ENCODE data around the gene KANSL1. TPM values are rescaled to one million over a fixed set of nuclear protein-coding genes. Genes with fewer than 3 reads are reported as not detected.

KANSL1 gene
- total and polyA plus RNA-seq, 2 experiments from 2014 or later: 49.0 to 206 TPM

DNA sequence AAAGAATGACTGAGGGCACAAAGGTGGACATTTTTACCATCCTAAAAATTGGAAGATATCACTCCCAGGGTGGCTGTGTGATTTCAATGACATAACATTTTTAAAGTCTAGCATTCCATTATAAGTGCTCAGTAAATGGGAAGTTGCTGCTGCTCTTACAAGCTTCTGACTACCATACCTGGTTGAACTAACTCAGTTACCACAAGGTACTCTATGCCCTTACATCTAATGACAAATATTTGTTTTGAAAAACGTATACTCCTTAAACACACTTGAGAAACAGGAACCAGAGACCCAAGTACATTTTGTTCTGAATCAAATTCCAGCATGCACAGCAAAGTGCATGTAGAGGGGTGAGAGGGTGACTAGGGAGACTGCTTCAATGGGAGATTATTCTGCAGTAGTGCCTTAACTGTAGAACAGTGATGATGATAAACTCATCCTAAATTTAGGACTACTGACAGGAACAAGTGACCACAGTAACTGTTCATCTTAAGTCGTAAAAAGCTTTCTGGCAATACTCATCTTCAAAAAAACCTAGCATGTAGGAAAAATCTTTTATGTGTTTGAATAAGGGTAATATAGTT is 83.5 kb downstream of the KANSL1 start:
- H3K4me2 ChIP-seq: no peak overlapping the region
- ATAC-seq (no peak), DNase-seq (ENCODE audit: low spot score) (no peak)
- no peaks in the 10 kb centered on the region for H3F3A ChIP-seq (replicated peaks; ENCODE audit: low read depth)
- H4K20me1 ChIP-seq (replicated peaks; ENCODE audit: insufficient read depth): peaks cover 25% of the 10 kb centered on the region
- peaks cover 7% of the 10 kb centered on the region for H3K27me3 Mint-ChIP-seq (ENCODE audit: insufficient read depth, low read depth, poor library complexity)
- H3K79me2 ChIP-seq (replicated peaks; ENCODE audit: insufficient read depth): peaks cover 100% of the 10 kb centered on the region
- H3K4me1 Mint-ChIP-seq: peaks cover 75% of the 10 kb centered on the region
- H3K4me3 Mint-ChIP-seq: no peak overlapping the region
- H2AFZ ChIP-seq: no peak overlapping the region
- no peaks in the 10 kb centered on the region; the same call in 2 of the 3 replicates for H3K36me3 Mint-ChIP-seq (ENCODE audit: low read depth)
- H3K9me2 ChIP-seq (ENCODE audit: insufficient read depth): no peaks in the 10 kb centered on the region
- no peaks in the 10 kb centered on the region for H3K36me3 ChIP-seq (ENCODE audit: insufficient read depth)
- no peaks in the 10 kb centered on the region for H3K9me3 Mint-ChIP-seq
- H3K27ac Mint-ChIP-seq: peak overlapping the region; percentile 78
- no peak overlapping the region for H3K4me3 ChIP-seq
- H3K4me1 ChIP-seq (ENCODE audit: insufficient read depth): peaks cover 71% of the 10 kb centered on the region
- H3K27me3 ChIP-seq (ENCODE audit: insufficient read depth): no peaks in the 10 kb centered on the region
- H3K27ac ChIP-seq (ENCODE audit: low read depth): peak overlapping the region; percentile 96
- TF ChIP-seq NANOG (IDR thresholded peaks at IDR 0.05; ENCODE audit: borderline replicate concordance) (no peak), CREB1 (CRISPR knock-in tag; IDR thresholded peaks at IDR 0.05; ENCODE audit: low read depth) (no peak), ZNF114 (CRISPR knock-in tag; IDR thresholded peaks at IDR 0.05) (no peak), ZNF331 (CRISPR knock-in tag; IDR thresholded peaks at IDR 0.05; ENCODE audit: low read depth) (no peak), POLR2AphosphoS5 (IDR thresholded peaks at IDR 0.05; ENCODE audit: low read depth) (no peak), JUNB (IDR thresholded peaks at IDR 0.05; ENCODE audit: unreplicated experiment) (no peak), EZH2 (IDR thresholded peaks at IDR 0.05; ENCODE audit: low read depth, unreplicated experiment) (no peak), STAT1 (IDR thresholded peaks at IDR 0.05; ENCODE audit: unreplicated experiment) (no peak)
- TF ChIP-seq, protein P1, sequence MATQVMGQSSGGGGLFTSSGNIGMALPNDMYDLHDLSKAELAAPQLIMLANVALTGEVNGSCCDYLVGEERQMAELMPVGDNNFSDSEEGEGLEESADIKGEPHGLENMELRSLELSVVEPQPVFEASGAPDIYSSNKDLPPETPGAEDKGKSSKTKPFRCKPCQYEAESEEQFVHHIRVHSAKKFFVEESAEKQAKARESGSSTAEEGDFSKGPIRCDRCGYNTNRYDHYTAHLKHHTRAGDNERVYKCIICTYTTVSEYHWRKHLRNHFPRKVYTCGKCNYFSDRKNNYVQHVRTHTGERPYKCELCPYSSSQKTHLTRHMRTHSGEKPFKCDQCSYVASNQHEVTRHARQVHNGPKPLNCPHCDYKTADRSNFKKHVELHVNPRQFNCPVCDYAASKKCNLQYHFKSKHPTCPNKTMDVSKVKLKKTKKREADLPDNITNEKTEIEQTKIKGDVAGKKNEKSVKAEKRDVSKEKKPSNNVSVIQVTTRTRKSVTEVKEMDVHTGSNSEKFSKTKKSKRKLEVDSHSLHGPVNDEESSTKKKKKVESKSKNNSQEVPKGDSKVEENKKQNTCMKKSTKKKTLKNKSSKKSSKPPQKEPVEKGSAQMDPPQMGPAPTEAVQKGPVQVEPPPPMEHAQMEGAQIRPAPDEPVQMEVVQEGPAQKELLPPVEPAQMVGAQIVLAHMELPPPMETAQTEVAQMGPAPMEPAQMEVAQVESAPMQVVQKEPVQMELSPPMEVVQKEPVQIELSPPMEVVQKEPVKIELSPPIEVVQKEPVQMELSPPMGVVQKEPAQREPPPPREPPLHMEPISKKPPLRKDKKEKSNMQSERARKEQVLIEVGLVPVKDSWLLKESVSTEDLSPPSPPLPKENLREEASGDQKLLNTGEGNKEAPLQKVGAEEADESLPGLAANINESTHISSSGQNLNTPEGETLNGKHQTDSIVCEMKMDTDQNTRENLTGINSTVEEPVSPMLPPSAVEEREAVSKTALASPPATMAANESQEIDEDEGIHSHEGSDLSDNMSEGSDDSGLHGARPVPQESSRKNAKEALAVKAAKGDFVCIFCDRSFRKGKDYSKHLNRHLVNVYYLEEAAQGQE (IDR thresholded peaks at IDR 0.05; ENCODE audit: unreplicated experiment): no peak
- TF ChIP-seq, protein P2, sequence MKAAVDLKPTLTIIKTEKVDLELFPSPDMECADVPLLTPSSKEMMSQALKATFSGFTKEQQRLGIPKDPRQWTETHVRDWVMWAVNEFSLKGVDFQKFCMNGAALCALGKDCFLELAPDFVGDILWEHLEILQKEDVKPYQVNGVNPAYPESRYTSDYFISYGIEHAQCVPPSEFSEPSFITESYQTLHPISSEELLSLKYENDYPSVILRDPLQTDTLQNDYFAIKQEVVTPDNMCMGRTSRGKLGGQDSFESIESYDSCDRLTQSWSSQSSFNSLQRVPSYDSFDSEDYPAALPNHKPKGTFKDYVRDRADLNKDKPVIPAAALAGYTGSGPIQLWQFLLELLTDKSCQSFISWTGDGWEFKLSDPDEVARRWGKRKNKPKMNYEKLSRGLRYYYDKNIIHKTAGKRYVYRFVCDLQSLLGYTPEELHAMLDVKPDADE (IDR thresholded peaks at IDR 0.05): no peak
- TF ChIP-seq, protein P3, sequence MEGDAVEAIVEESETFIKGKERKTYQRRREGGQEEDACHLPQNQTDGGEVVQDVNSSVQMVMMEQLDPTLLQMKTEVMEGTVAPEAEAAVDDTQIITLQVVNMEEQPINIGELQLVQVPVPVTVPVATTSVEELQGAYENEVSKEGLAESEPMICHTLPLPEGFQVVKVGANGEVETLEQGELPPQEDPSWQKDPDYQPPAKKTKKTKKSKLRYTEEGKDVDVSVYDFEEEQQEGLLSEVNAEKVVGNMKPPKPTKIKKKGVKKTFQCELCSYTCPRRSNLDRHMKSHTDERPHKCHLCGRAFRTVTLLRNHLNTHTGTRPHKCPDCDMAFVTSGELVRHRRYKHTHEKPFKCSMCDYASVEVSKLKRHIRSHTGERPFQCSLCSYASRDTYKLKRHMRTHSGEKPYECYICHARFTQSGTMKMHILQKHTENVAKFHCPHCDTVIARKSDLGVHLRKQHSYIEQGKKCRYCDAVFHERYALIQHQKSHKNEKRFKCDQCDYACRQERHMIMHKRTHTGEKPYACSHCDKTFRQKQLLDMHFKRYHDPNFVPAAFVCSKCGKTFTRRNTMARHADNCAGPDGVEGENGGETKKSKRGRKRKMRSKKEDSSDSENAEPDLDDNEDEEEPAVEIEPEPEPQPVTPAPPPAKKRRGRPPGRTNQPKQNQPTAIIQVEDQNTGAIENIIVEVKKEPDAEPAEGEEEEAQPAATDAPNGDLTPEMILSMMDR (conservative IDR thresholded peaks at IDR 0.05; ENCODE audit: low read depth in 2 of 2): no peak
